ENCODE measurements around the gene ROM1.

Gene ROM1

GRCh38 chr11:62610403-62610802, 2.7 kb upstream of the ROM1 start:
- DNase-seq (ENCODE audit: low read depth in 1 of 2, low spot score in 1 of 2), result no peak
- H3K27me3 ChIP-seq (ENCODE audit: insufficient read depth, poor library complexity, severe bottlenecking), result no peaks in the 10 kb centered on the region
- H3K4me3 ChIP-seq (replicated peaks; ENCODE audit: insufficient read depth, low read length), result no peak overlapping the region
- H3K27ac ChIP-seq (replicated peaks), result no peak overlapping the region
- TF ChIP-seq SPI1 (IDR thresholded peaks at IDR 0.05; ENCODE audit: borderline replicate concordance, low read depth) (no peak), POLR2AphosphoS5 (IDR thresholded peaks at IDR 0.05; ENCODE audit: low read depth) (no peak), REST (IDR thresholded peaks at IDR 0.05; ENCODE audit: insufficient replicate concordance, low read depth) (no peak), GABPA (IDR thresholded peaks at IDR 0.05; ENCODE audit: low read depth) (no peak)
- TF ChIP-seq, protein P1, sequence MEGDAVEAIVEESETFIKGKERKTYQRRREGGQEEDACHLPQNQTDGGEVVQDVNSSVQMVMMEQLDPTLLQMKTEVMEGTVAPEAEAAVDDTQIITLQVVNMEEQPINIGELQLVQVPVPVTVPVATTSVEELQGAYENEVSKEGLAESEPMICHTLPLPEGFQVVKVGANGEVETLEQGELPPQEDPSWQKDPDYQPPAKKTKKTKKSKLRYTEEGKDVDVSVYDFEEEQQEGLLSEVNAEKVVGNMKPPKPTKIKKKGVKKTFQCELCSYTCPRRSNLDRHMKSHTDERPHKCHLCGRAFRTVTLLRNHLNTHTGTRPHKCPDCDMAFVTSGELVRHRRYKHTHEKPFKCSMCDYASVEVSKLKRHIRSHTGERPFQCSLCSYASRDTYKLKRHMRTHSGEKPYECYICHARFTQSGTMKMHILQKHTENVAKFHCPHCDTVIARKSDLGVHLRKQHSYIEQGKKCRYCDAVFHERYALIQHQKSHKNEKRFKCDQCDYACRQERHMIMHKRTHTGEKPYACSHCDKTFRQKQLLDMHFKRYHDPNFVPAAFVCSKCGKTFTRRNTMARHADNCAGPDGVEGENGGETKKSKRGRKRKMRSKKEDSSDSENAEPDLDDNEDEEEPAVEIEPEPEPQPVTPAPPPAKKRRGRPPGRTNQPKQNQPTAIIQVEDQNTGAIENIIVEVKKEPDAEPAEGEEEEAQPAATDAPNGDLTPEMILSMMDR (IDR thresholded peaks at IDR 0.05; ENCODE audit: insufficient read depth, low read length), result no peak

- H3K27me3 ChIP-seq (ENCODE audit: insufficient read depth, poor library complexity, severe bottlenecking), result no peaks in the 10 kb centered on the region
- no peak for DNase-seq (ENCODE audit: low read depth in 1 of 2, low spot score in 1 of 2)
- H3K27ac ChIP-seq (replicated peaks), result peak overlapping the region; percentile 63
- H3K4me3 ChIP-seq (replicated peaks; ENCODE audit: insufficient read depth, low read length), result peak overlapping the region; percentile 78
- TF ChIP-seq REST (IDR thresholded peaks at IDR 0.05; ENCODE audit: insufficient replicate concordance, low read depth), result no peak
- TF ChIP-seq GABPA (IDR thresholded peaks at IDR 0.05; ENCODE audit: low read depth), result no peak
- TF ChIP-seq, protein P1 (IDR thresholded peaks at IDR 0.05; ENCODE audit: insufficient read depth, low read length), result no peak
- no peak for TF ChIP-seq POLR2AphosphoS5 (IDR thresholded peaks at IDR 0.05; ENCODE audit: low read depth)
- TF ChIP-seq SPI1 (IDR thresholded peaks at IDR 0.05; ENCODE audit: borderline replicate concordance, low read depth), result no peak
Measured at GRCh38 chr11:62610814-62611704, 2.0 kb upstream of the ROM1 start.

- no peaks in the 10 kb centered on the region for H3K27me3 ChIP-seq (ENCODE audit: insufficient read depth, poor library complexity, severe bottlenecking)
- DNase-seq (ENCODE audit: low read depth in 1 of 2, low spot score in 1 of 2), result peak in 1 of 2 experiments; percentile 51
- peak overlapping the region; percentile 63 for H3K27ac ChIP-seq (replicated peaks)
- peak overlapping the region; percentile 78 for H3K4me3 ChIP-seq (replicated peaks; ENCODE audit: insufficient read depth, low read length)
- no peak for TF ChIP-seq POLR2AphosphoS5 (IDR thresholded peaks at IDR 0.05; ENCODE audit: low read depth)
- no peak for TF ChIP-seq SPI1 (IDR thresholded peaks at IDR 0.05; ENCODE audit: borderline replicate concordance, low read depth)
- TF ChIP-seq, protein P1 (IDR thresholded peaks at IDR 0.05; ENCODE audit: insufficient read depth, low read length), result no peak
- TF ChIP-seq GABPA (IDR thresholded peaks at IDR 0.05; ENCODE audit: low read depth), result no peak
- TF ChIP-seq REST (IDR thresholded peaks at IDR 0.05; ENCODE audit: insufficient replicate concordance, low read depth), result no peak
Measured at GRCh38 chr11:62611705-62612365, 1.2 kb upstream of the ROM1 start.

All from HL-60 (cell line).